Endometrial microvascular endothelial cells (primary cell): ENCODE measurements around the gene OLA1. TPM values are rescaled to one million over a fixed set of nuclear protein-coding genes. Genes with fewer than 3 reads are reported as not detected.

Experiments used
- in situ Hi-C: cut with HindIII; loops from 2 replicates; pipeline ENCODE4 v1.10.0; 2017; ENCODE audit warnings: low sequenced_read_pairs, low pct_unique_long_range_greater_than_20kb; ENCODE audit errors: inconsistent ontology term
- total RNA-seq: library from RNA; depleted of rRNA; stranded (reverse); fragments of >200 nt; gene quantifications from one replicate; pipeline ENCODE4 v1.2.3, GENCODE V29; 2015; ENCODE audit errors: inconsistent ontology term

Gene OLA1
- total RNA-seq, 1 donor from 2014 or later, result 155 TPM

GRCh38 chr2:174025271-174026121, 222.8 kb downstream of the OLA1 start:
- in situ Hi-C loops, result no loop called here

DNA sequence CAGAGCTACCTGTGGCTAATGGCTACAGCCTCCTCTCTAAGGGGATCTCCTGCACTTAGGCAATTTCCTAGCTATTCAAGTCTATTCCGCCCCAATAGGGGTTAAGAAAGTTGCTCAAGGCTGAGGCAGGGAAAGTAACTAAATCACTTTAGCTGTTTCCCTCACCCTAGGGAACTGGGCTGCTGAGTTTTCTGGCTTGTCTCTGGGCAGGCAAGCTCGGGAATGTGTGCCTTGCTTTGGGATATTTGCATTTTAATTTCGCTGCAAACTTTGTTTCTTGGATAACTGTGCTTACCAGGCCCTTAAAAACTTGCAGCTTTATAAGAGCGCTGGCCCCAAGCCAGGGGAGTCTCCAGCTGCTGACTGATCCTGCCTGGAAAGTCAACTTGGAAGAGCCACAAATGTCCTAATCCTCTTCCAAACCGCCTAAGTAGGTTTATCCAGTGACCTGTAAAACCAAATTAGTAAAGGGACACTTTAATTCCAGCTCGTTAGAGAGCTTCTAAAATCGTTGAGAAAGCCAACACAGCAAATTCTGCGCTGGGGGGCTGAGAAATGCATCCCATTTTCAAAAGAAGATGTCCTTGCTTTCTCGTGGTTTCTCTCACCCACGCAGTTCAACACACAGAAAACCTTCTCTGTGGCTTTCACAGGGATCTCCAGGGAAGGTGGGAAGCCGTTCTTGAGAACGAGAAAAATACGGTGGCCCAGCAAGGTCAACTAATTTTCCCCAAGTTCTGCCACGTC, 223.6 kb downstream of the OLA1 start:
- in situ Hi-C loops, result no loop called here

DNA sequence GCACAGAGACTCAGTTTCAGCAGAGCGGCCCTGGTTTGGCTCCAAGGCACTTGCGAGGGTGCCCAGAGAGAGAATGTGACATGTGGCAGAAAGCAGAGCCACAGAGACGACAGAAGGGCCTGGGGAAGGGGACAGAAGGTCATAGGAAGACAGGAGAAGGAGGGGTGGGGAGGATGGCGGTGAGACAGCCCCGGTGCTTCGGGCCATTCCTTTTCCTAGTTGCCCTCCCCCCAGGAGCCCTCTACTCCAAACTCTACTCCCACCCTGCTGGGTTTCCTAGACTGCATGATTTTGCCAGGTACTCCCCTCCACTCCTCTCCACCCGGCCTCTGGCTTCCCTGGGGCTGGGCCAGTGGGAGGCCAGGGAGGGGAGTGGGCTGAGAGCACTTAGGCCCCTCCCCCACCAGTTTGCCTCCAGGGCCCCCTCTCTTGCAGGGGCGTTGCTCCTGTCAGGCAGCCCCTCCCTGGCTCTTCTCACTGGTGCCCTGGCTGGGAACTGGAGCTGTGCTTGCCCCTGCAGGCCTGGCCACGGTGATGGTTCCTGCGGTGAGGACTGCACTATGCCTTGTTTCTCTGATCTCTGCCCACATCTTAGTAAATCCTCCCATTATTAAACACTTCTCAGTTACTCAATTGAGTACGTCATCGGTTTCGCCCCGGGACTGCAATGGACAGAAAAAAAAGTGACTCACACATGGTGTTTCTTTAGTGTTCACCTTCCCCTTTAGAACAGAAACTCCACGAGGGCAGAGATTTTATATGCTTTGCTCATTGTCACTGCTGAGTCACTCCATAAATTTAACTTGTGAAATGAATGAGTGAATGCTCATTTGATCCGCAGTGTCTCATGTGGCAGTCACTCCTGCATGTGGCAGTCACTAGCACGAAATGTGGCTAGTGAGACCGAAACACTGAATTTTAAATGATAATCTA, 224.5 kb downstream of the OLA1 start:
- in situ Hi-C loops, result no loop called here

Other genes with a start within 250 kb of the OLA1 start
- not detected for gene SP9, start 86.4 kb upstream of the OLA1 start, total RNA-seq
- gene SCRN3, start 147.2 kb upstream of the OLA1 start, total RNA-seq, result 20.8 TPM
- 1.3 TPM for gene GPR155, start 238.5 kb upstream of the OLA1 start, total RNA-seq